HCT116 (cell line): Measurements from ENCODE around the gene CCDC142. TPM values are rescaled to one million over a fixed set of nuclear protein-coding genes. Genes with fewer than 3 reads are reported as not detected.

Source experiments
- ATAC-seq: fragments of 200-7000 bp; cut with Tn5 transposase; 2 replicates; pipeline ENCODE4 v1.9.1; 2020; ENCODE audit warnings: mild to moderate bottlenecking, moderate library complexity
- BruUV-seq: library from RNA; stranded (reverse); fragments of 400-500 nt; replicated peaks from 2 replicates; lab custom pipeline; 2021; lab: Mats Ljungman, UMichigan
- CTCF ChIA-PET: fragments of 300-600 bp; sonication (Branson Sonifier 250); formaldehyde crosslinking; loops from one replicate; lab custom pipeline; 2021; ENCODE audit warnings: antibody characterized with exemption; lab: Charles Lee
- POLR2A ChIA-PET: fragments of 300-600, 350-600 bp; sonication (Branson Sonifier 250); formaldehyde crosslinking; loops from one replicate; lab custom pipeline; 2021; ENCODE audit warnings: antibody characterized with exemption; lab: Charles Lee
- RAD21 ChIA-PET, 2 experiments: fragments of 300-600 bp; sonication (Branson Sonifier 250); formaldehyde crosslinking; loops; one replicate each; lab custom pipeline; 2023; ENCODE audit warnings: low total read pairs in 2 of 2; ENCODE audit not compliant: uncharacterized antibody in 2 of 2, unreplicated experiment in 2 of 2, low non-redundant PET in 1 of 2; lab: Charles Lee
- DNase-seq: peaks from one replicate; pipeline ENCODE4 v3.0.0-alpha.2; 2010; ENCODE audit warnings: low read depth, low spot score
- H2AFZ ChIP-seq: fragments of 200-600 bp; shearing (Covaris generic), sonication (generic); 2 replicates; pipeline ENCODE4 v1.6.1; 2017; ENCODE audit warnings: low read depth, mixed run types, mixed read lengths, antibody characterized with exemption, low read length; ENCODE audit not compliant: poor library complexity, severe bottlenecking
- H3K27ac ChIP-seq: 2 replicates; pipeline ENCODE4 v1.5.1; 2012; ENCODE audit warnings: low read depth, low read length
- H3K27me3 ChIP-seq: fragments of 200-600 bp; sonication (generic); 2 replicates; pipeline ENCODE4 v1.6.1; 2016; ENCODE audit warnings: mixed run types, low read length, mixed read lengths; ENCODE audit not compliant: insufficient read depth
- H3K36me3 ChIP-seq, 2 experiments: fragments of 200-500 bp in 1 of 2; fragments of 200-600 bp in 1 of 2; sonication (Bioruptor generic) in 1 of 2; sonication (generic) in 1 of 2; 2 replicates each; pipeline versions ENCODE4 v1.5.1 to v1.6.1; 2014 to 2016; ENCODE audit warnings: low read length in 2 of 2, inconsistent platforms in 1 of 2, mixed read lengths in 1 of 2, mixed run types in 1 of 2; ENCODE audit not compliant: insufficient read depth in 2 of 2, control insufficient read depth in 1 of 2
- H3K4me1 ChIP-seq, 2 experiments: fragments of 200-600 bp in 1 of 2; sonication (generic) in 1 of 2; 2 replicates each; pipeline versions ENCODE4 v1.5.1 to v1.6.1; 2012 to 2017; ENCODE audit warnings: low read length in 2 of 2, inconsistent platforms in 1 of 2, mild to moderate bottlenecking in 1 of 2, mixed read lengths in 1 of 2, mixed run types in 1 of 2, moderate library complexity in 1 of 2; ENCODE audit not compliant: insufficient read depth in 2 of 2, control insufficient read depth in 1 of 2
- H3K4me2 ChIP-seq: fragments of 200-600 bp; sonication (generic); 2 replicates; pipeline ENCODE4 v1.6.1; 2017; ENCODE audit warnings: mixed run types, low read length, mixed read lengths
- H3K4me3 ChIP-seq, 2 experiments: fragments of 200-600 bp in 1 of 2; sonication (generic) in 1 of 2; replicated peaks in 1 of 2; 2 replicates each; pipeline ENCODE4 v1.5.1; 2011 to 2016; ENCODE audit warnings: low read length in 2 of 2, control low read depth in 1 of 2, low read depth in 1 of 2, mild to moderate bottlenecking in 1 of 2, mixed read lengths in 1 of 2, mixed run types in 1 of 2
- H3K79me2 ChIP-seq: fragments of 200-600 bp; sonication (generic); 2 replicates; pipeline ENCODE4 v1.6.1; 2017; ENCODE audit warnings: mild to moderate bottlenecking, mixed run types, low read length, moderate library complexity, mixed read lengths; ENCODE audit not compliant: insufficient read depth
- H3K9ac ChIP-seq: fragments of 200-600 bp; sonication (generic); 2 replicates; pipeline ENCODE4 v1.6.1; 2016; ENCODE audit warnings: low read length, mixed read lengths
- H3K9me2 ChIP-seq: fragments of 200-600 bp; sonication (generic), shearing (Covaris generic); 2 replicates; pipeline ENCODE4 v1.6.1; 2017; ENCODE audit warnings: mixed run types, mild to moderate bottlenecking, moderate library complexity; ENCODE audit not compliant: insufficient read depth
- H3K9me3 ChIP-seq, 2 experiments: fragments of 200-500 bp in 1 of 2; fragments of 200-600 bp in 1 of 2; sonication (Bioruptor generic) in 1 of 2; sonication (generic) in 1 of 2; 2 replicates each; pipeline ENCODE4 v1.6.1; 2014 to 2017; ENCODE audit warnings: low read length in 2 of 2, mixed read lengths in 2 of 2, inconsistent platforms in 1 of 2, low read depth in 1 of 2, mild to moderate bottlenecking in 1 of 2, mixed run types in 1 of 2, moderate library complexity in 1 of 2; ENCODE audit not compliant: control insufficient read depth in 1 of 2, insufficient read depth in 1 of 2
- H4K20me1 ChIP-seq: fragments of 200-600 bp; sonication (generic), shearing (Covaris generic); 2 replicates; pipeline ENCODE4 v1.6.1; 2017; ENCODE audit warnings: mixed run types, mild to moderate bottlenecking, moderate library complexity; ENCODE audit not compliant: insufficient read depth
- CEBPB ChIP-seq: IDR thresholded peaks from 2 replicates; pipeline ENCODE4 v1.6.1; 2012; ENCODE audit warnings: low read depth
- EZH2 ChIP-seq: fragments of 200-600 bp; sonication (generic); IDR thresholded peaks from 2 replicates; pipeline ENCODE4 v1.6.1; 2017; ENCODE audit warnings: antibody characterized with exemption, mixed run types
- EZH2phosphoT487 ChIP-seq: fragments of 200-600 bp; IDR thresholded peaks from 2 replicates; pipeline ENCODE4 v1.6.1; 2018; ENCODE audit warnings: antibody characterized with exemption, borderline replicate concordance
- FOSL1 ChIP-seq: IDR thresholded peaks from 2 replicates; pipeline ENCODE4 v1.6.1; 2012; ENCODE audit warnings: low read depth
- JUND ChIP-seq: IDR thresholded peaks from 2 replicates; pipeline ENCODE4 v1.6.1; 2012
- POLR2A ChIP-seq: IDR thresholded peaks from 2 replicates; pipeline ENCODE4 v1.7.0; 2011; ENCODE audit warnings: borderline replicate concordance; ENCODE audit not compliant: insufficient read depth, insufficient read length; ENCODE audit errors: extremely low read depth
- POLR2AphosphoS5 ChIP-seq: IDR thresholded peaks from 2 replicates; pipeline ENCODE4 v1.6.1; 2011; ENCODE audit warnings: mild to moderate bottlenecking, low read depth, low read length, moderate library complexity
- SP1 ChIP-seq: IDR thresholded peaks from 2 replicates; pipeline ENCODE4 v1.6.1; 2012; ENCODE audit warnings: low read depth
- SRF ChIP-seq: IDR thresholded peaks from 2 replicates; pipeline ENCODE4 v1.6.1; 2012; ENCODE audit warnings: low read depth
- TCF7L2 ChIP-seq: IDR thresholded peaks from 2 replicates; pipeline ENCODE4 v1.7.0; 2011; ENCODE audit warnings: borderline replicate concordance, inconsistent platforms; ENCODE audit not compliant: insufficient read depth, insufficient read length; ENCODE audit errors: extremely low read depth
- YY1 ChIP-seq: IDR thresholded peaks from 2 replicates; pipeline ENCODE4 v1.6.1; 2011; ENCODE audit warnings: low read length, low read depth, moderate library complexity, mild to moderate bottlenecking; ENCODE audit not compliant: insufficient replicate concordance; ENCODE audit errors: extremely low read depth
- ZFX ChIP-seq: fragments of 450-650 bp; IDR thresholded peaks from 2 replicates; pipeline ENCODE4 v1.6.1; 2017
- intact Hi-C: fragments of 100-400 bp; cut with micrococcal nuclease; formaldehyde crosslinking; loops from 2 replicates; pipeline ENCODE4 v1.10.0; 2022
- total RNA-seq: library from RNA; stranded (reverse); gene quantifications from one replicate; pipeline ENCODE4 v1.2.1, GENCODE V29; 2021; ENCODE audit not compliant: unreplicated experiment
- TF ChIP-seq, protein P1 (sequence below): IDR thresholded peaks from 2 replicates; pipeline ENCODE4 v1.6.1; 2012
- TF ChIP-seq, protein P2 (sequence below): IDR thresholded peaks from 2 replicates; pipeline ENCODE4 v1.6.1; 2012
- TF ChIP-seq, protein P3 (sequence below): IDR thresholded peaks from 2 replicates; pipeline ENCODE4 v1.6.1; 2011; ENCODE audit warnings: mild to moderate bottlenecking, low read length, moderate library complexity; ENCODE audit not compliant: insufficient replicate concordance; ENCODE audit errors: extremely low read depth

CCDC142 gene
- total RNA-seq, 1 experiment from 2014 or later, result 15.0 TPM

DNA sequence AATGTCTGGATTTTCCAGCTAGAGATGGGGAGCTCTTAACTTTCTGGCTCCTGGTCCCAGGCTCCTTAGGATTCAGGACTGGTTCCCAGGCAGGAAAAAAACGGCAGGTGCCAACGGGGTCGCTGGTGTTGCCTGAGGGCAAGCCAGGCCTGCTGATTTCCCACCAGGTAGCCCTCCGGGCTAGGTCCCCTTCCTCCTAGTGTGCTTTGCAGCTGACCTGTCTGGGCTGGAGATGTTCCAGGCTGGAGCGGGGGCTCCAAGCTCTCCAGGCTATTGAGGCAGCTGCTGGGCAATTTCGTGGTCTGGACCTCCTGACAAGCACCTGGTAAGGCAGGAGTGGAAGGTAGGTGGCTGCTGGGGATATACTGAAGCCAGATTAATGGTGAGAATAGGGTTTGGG, 8.3 kb downstream of the CCDC142 start:
- TF ChIP-seq, protein P1, sequence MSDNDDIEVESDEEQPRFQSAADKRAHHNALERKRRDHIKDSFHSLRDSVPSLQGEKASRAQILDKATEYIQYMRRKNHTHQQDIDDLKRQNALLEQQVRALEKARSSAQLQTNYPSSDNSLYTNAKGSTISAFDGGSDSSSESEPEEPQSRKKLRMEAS, result no peak
- TF ChIP-seq CEBPB, result no peak
- H4K20me1 ChIP-seq, result no peaks in the 10 kb centered on the region
- no peak overlapping the region for H3K9ac ChIP-seq
- H3K9me2 ChIP-seq, result no peaks in the 10 kb centered on the region
- no peak overlapping the region for H3K27ac ChIP-seq
- ATAC-seq, result no peak
- H3K27me3 ChIP-seq, result no peaks in the 10 kb centered on the region
- H3K4me3 ChIP-seq, result no peak overlapping the region
- peaks cover 13 to 17% of the 10 kb centered on the region in 2 experiments; a peak in 2 of 4 replicates for H3K36me3 ChIP-seq
- peaks cover 12 to 18% of the 10 kb centered on the region in 2 experiments; a peak in 3 of 4 replicates for H3K4me1 ChIP-seq
- peaks cover 10% of the 10 kb centered on the region for H3K79me2 ChIP-seq
- POLR2A ChIA-PET, result interaction anchor here (1.0 to 1.1 kb wide), 2 partner anchors 16 to 26 kb away, joined by 3 read pairs; partner anchors contain the start of gene WBP1
- RAD21 ChIA-PET, result no interaction called here
- intact Hi-C loops, result no loop called here
- CTCF ChIA-PET, result interaction anchor here (1.0 to 1.8 kb wide), 3 partner anchors 9 to 139 kb away, joined by 3 to 6 read pairs (median 3); partner anchors contain the start of genes CCDC142, TTC31 and WBP1
- no peaks in the 10 kb centered on the region for H3K9me3 ChIP-seq
- no peak for DNase-seq
- no peak overlapping the region for H2AFZ ChIP-seq
- BruUV-seq, result no TSS peak
- no peak overlapping the region for H3K4me2 ChIP-seq

DNA sequence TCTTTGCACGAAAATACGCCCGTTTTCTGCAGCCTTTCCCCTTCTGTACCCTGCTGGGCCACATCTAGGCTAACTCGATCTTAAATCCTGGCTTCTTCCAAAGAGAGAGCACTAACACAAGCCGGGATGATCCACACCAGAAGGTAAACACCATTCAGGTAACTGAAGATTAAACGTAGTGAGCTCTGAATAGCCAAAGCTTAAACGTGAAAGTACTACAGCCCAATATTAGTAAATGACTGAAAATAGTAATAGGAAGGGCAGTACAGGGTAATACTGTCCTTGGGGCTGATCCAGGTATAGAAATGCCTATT, 9.9 kb downstream of the CCDC142 start:
- Histone ChIP-seq H3K9me3 (no peaks in the 10 kb centered on the region), H2AFZ (no peak overlapping the region), H3K9me2 (no peaks in the 10 kb centered on the region), H3K4me2 (peak overlapping the region; percentile 88), H4K20me1 (no peaks in the 10 kb centered on the region), H3K27me3 (no peaks in the 10 kb centered on the region), H3K79me2 (peaks cover 10% of the 10 kb centered on the region), H3K4me1 (peaks cover 12 to 18% of the 10 kb centered on the region in 2 experiments; a peak in 3 of 4 replicates), H3K9ac (peak overlapping the region; percentile 87), H3K4me3 (peak overlapping the region; percentile 94 to 96), H3K36me3 (peaks cover 8 to 17% of the 10 kb centered on the region in 2 experiments; a peak in 2 of 4 replicates), H3K27ac (peak overlapping the region; percentile 82)
- peak; percentile 4 for ATAC-seq
- no peak for DNase-seq
- ChIA-PET RAD21 (interaction anchor here in 1 of 2 experiments (0.6 kb wide), 1 partner anchor 57 kb away, joined by 3 read pairs; the partner anchor contains the start of genes AUP1 and HTRA2), POLR2A (interaction anchor here (1.2 to 2.7 kb wide), 4 partner anchors 9 to 58 kb away, joined by 3 to 25 read pairs (median 6); partner anchors contain the start of genes CCDC142, TTC31 and WBP1), CTCF (interaction anchor here (1.5 kb wide), 1 partner anchor 10 kb away, joined by 11 read pairs; the partner anchor contains the start of genes CCDC142 and TTC31)
- BruUV-seq, result TSS peak; percentile 88
- intact Hi-C loops, result no loop called here
- TF ChIP-seq EZH2 (no peak), ZFX (no peak), JUND (no peak), YY1 (no peak), SRF (no peak), SP1 (no peak), FOSL1 (no peak), TCF7L2 (no peak), EZH2phosphoT487 (no peak), POLR2AphosphoS5 (no peak), POLR2A (no peak)
- TF ChIP-seq, protein P2, sequence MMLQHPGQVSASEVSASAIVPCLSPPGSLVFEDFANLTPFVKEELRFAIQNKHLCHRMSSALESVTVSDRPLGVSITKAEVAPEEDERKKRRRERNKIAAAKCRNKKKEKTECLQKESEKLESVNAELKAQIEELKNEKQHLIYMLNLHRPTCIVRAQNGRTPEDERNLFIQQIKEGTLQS, result no peak
- TF ChIP-seq, protein P3, sequence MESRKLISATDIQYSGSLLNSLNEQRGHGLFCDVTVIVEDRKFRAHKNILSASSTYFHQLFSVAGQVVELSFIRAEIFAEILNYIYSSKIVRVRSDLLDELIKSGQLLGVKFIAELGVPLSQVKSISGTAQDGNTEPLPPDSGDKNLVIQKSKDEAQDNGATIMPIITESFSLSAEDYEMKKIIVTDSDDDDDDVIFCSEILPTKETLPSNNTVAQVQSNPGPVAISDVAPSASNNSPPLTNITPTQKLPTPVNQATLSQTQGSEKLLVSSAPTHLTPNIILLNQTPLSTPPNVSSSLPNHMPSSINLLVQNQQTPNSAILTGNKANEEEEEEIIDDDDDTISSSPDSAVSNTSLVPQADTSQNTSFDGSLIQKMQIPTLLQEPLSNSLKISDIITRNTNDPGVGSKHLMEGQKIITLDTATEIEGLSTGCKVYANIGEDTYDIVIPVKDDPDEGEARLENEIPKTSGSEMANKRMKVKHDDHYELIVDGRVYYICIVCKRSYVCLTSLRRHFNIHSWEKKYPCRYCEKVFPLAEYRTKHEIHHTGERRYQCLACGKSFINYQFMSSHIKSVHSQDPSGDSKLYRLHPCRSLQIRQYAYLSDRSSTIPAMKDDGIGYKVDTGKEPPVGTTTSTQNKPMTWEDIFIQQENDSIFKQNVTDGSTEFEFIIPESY, result no peak
- TF ChIP-seq, protein P1, result no peak
